Measurements from ENCODE around the gene TCTN1.

The TCTN1 gene

DNA sequence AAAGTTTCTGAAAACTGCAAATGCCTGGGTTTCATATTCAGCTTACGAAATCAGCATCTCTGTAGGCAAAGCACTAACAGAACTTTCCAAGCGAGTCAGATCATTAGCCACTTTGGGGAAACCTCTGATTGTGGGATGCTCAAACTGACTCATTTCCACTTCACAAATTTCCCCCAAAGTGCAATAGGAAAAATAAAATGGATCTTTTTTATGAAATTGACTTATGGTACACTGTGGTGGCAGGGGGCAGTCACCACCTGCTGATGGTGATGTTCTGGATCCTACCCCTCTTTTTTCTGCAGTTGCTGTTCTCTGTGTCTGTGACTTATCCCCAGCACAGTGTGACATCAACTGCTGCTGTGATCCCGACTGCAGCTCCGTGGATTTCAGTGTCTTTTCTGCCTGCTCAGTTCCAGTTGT lies 5.6 kb downstream of the TCTN1 start:
- H3K27ac ChIP-seq (ENCODE audit: low read length), result no peak overlapping the region
- no peaks in the 10 kb centered on the region for H3K9me3 ChIP-seq (ENCODE audit: control insufficient read depth, low read depth, low read length)
- no peak overlapping the region for H3K4me3 ChIP-seq (ENCODE audit: low read length)
- no peaks in the 10 kb centered on the region for H3K36me3 ChIP-seq (ENCODE audit: control insufficient read depth, low read depth, low read length)
- no peak overlapping the region for H3K9ac ChIP-seq (ENCODE audit: low read length)
- H3K4me1 ChIP-seq (ENCODE audit: control insufficient read depth, low read depth, low read length), result peaks cover under 1% of the 10 kb centered on the region
- no peaks in the 10 kb centered on the region for H3K27me3 ChIP-seq (ENCODE audit: control insufficient read depth, insufficient read depth, low read length)

DNA sequence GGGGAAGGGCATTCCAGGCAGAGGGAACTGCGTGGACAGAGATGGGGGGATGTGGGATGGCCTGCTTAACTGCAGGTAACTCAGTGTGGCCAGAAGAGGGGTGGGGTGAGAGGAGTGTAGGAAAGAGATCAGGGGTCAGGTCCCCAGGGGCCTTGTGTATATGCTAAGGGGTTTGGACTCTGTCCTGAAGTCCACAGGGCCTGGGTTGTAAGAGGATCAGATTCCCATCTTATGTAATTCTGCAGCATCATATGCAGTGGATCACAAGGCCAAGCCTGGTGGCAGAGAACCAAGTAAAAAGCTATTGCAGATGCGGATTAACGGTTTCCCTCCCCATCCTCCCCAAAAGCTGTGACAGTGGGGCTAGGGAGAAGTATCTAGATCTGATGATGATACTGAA lies 8.7 kb downstream of the TCTN1 start:
- H3K36me3 ChIP-seq (ENCODE audit: control insufficient read depth, low read depth, low read length), result no peaks in the 10 kb centered on the region
- H3K9me3 ChIP-seq (ENCODE audit: control insufficient read depth, low read depth, low read length), result no peaks in the 10 kb centered on the region
- no peaks in the 10 kb centered on the region for H3K4me1 ChIP-seq (ENCODE audit: control insufficient read depth, low read depth, low read length)
- H3K9ac ChIP-seq (ENCODE audit: low read length), result no peak overlapping the region
- no peak overlapping the region for H3K27ac ChIP-seq (ENCODE audit: low read length)
- no peak overlapping the region for H3K4me3 ChIP-seq (ENCODE audit: low read length)
- H3K27me3 ChIP-seq (ENCODE audit: control insufficient read depth, insufficient read depth, low read length), result no peaks in the 10 kb centered on the region

DNA sequence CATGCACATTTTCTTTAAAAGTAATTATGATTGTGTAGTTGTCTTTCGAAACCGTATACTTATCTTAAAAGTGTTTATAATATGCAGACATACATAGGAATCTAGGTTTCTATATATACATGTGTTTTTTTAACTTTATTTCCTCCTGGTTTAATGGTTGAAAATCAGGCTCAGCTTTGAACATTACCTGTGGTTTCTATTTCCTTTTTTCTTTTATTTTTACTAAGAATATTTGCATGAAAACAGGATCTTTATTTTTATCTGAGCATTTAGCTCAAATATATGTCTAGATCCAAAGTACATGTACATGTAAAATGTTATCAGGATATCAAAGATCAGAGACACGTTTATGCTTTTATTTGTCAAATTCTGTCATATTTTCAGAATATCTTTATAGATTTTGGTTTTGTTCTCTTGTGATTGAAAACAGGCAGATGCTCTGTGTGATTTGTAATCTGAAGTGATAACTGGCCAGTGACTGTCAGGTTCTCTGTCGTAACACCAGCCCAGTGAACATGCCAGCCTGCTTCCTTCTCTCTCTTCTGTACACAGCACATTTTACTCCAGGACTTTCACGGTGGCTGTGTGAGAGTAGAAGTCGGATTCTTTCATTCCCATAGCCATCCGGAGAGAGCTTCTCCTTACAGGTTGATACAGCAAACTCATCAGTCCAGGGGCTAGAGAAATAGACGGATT lies 13.7 kb downstream of the TCTN1 start:
- H3K9me3 ChIP-seq (ENCODE audit: control insufficient read depth, low read depth, low read length), result no peaks in the 10 kb centered on the region
- no peaks in the 10 kb centered on the region for H3K27me3 ChIP-seq (ENCODE audit: control insufficient read depth, insufficient read depth, low read length)
- H3K36me3 ChIP-seq (ENCODE audit: control insufficient read depth, low read depth, low read length), result peaks cover 4% of the 10 kb centered on the region
- no peak overlapping the region for H3K27ac ChIP-seq (ENCODE audit: low read length)
- no peak overlapping the region for H3K9ac ChIP-seq (ENCODE audit: low read length)
- no peaks in the 10 kb centered on the region for H3K4me1 ChIP-seq (ENCODE audit: control insufficient read depth, low read depth, low read length)
- no peak overlapping the region for H3K4me3 ChIP-seq (ENCODE audit: low read length)

DNA sequence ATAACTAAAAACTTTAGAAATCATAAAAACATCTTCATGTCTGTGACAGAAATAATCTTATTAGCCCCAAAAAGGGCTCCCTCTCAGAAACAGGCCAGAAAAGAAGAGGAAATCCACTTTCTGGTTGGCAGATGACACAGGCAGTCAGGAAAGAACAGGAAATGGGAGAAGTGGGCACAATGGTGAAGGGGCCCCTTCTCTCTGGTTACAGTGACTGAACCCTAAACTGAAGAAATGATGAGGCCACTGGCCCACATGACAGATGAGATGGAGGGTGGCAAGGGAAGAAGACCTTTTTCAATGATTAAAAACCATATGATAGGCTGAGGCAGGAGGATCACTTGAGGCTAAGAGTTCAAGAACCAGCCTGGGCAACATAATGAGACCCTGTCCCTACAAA lies 21.1 kb downstream of the TCTN1 start:
- H3K27me3 ChIP-seq (ENCODE audit: control insufficient read depth, insufficient read depth, low read length), result no peaks in the 10 kb centered on the region
- H3K36me3 ChIP-seq (ENCODE audit: control insufficient read depth, low read depth, low read length), result peaks cover 4% of the 10 kb centered on the region
- H3K4me3 ChIP-seq (ENCODE audit: low read length), result no peak overlapping the region
- no peak overlapping the region for H3K27ac ChIP-seq (ENCODE audit: low read length)
- H3K9me3 ChIP-seq (ENCODE audit: control insufficient read depth, low read depth, low read length), result no peaks in the 10 kb centered on the region
- H3K9ac ChIP-seq (ENCODE audit: low read length), result no peak overlapping the region
- no peaks in the 10 kb centered on the region for H3K4me1 ChIP-seq (ENCODE audit: control insufficient read depth, low read depth, low read length)

DNA sequence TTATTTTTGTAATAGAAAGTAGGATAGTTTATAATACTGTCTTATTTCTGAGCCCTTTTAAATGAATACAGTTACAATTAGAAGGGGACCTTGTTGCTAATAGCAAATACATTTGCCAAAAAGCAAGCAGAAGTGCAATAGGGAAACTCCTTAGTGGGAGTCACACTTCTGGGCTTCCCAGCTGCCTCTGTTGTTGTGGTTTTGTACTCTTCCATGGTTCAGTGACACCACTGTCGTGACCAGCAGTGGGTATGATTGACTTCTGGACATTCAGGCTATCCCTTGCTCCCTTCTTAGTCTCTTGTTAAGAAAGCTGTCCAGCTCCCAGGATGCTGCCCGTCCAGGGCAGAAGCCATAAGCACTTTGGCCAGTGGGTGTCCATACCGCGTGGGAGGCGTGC lies 22.6 kb downstream of the TCTN1 start:
- Histone ChIP-seq H3K36me3 (ENCODE audit: control insufficient read depth, low read depth, low read length) (peaks cover 4% of the 10 kb centered on the region), H3K9me3 (ENCODE audit: control insufficient read depth, low read depth, low read length) (no peaks in the 10 kb centered on the region), H3K9ac (ENCODE audit: low read length) (no peak overlapping the region), H3K27ac (ENCODE audit: low read length) (no peak overlapping the region), H3K27me3 (ENCODE audit: control insufficient read depth, insufficient read depth, low read length) (no peaks in the 10 kb centered on the region), H3K4me3 (ENCODE audit: low read length) (no peak overlapping the region), H3K4me1 (ENCODE audit: control insufficient read depth, low read depth, low read length) (peaks cover 3% of the 10 kb centered on the region)

DNA sequence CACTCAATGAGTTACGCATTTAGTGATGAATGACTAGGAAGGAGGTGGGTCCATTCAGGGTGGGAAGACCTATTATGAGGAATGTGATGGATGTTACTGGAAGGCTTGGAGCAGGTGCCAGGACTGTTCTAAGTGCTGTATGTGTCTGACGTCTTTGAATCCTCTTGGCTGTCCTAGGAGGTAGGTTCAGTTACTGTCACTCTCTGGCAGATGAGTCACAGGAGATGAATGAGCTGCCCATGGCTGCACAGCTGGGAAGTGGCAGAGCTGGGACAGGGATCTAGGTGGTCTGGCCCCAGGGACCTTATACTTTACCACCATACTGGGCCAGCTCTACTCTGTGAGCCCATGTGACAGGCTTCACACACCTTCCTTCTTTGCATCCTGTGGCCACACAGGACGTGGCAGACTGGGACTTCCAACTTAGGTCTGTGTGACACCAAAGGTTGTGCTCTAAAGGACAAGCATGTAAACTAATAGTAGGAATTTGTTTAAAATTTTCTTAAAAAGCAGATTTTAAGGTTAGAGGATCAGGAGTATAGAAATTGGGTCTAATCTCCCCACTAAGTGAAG lies 24.0 kb downstream of the TCTN1 start:
- H3K4me1 ChIP-seq (ENCODE audit: control insufficient read depth, low read depth, low read length), result peaks cover 4% of the 10 kb centered on the region
- no peak overlapping the region for H3K9ac ChIP-seq (ENCODE audit: low read length)
- no peaks in the 10 kb centered on the region for H3K36me3 ChIP-seq (ENCODE audit: control insufficient read depth, low read depth, low read length)
- no peaks in the 10 kb centered on the region for H3K27me3 ChIP-seq (ENCODE audit: control insufficient read depth, insufficient read depth, low read length)
- H3K9me3 ChIP-seq (ENCODE audit: control insufficient read depth, low read depth, low read length), result no peaks in the 10 kb centered on the region
- no peak overlapping the region for H3K4me3 ChIP-seq (ENCODE audit: low read length)
- no peak overlapping the region for H3K27ac ChIP-seq (ENCODE audit: low read length)

DNA sequence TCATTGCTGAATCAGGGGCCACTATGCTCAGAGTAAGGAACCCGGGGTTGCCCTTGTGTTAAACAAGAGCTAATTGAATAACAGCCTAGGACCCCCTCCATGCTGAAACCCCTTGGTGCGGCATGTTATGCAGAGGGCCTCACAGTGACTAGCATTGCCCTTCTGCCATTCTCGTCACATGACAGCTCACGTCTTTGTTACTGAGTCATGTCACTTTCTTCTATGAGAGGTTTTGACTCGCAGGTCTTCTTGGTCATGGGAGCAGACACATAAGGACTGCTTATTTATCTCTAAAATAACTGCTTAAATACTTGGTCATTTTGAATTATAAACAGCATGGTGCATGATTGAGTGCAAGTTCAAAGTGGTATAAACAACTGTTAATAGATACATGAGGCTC lies 24.9 kb downstream of the TCTN1 start:
- H3K9ac ChIP-seq (ENCODE audit: low read length), result no peak overlapping the region
- no peak overlapping the region for H3K27ac ChIP-seq (ENCODE audit: low read length)
- no peaks in the 10 kb centered on the region for H3K9me3 ChIP-seq (ENCODE audit: control insufficient read depth, low read depth, low read length)
- H3K27me3 ChIP-seq (ENCODE audit: control insufficient read depth, insufficient read depth, low read length), result no peaks in the 10 kb centered on the region
- H3K4me3 ChIP-seq (ENCODE audit: low read length), result no peak overlapping the region
- H3K36me3 ChIP-seq (ENCODE audit: control insufficient read depth, low read depth, low read length), result no peaks in the 10 kb centered on the region
- H3K4me1 ChIP-seq (ENCODE audit: control insufficient read depth, low read depth, low read length), result peaks cover 4% of the 10 kb centered on the region

DNA sequence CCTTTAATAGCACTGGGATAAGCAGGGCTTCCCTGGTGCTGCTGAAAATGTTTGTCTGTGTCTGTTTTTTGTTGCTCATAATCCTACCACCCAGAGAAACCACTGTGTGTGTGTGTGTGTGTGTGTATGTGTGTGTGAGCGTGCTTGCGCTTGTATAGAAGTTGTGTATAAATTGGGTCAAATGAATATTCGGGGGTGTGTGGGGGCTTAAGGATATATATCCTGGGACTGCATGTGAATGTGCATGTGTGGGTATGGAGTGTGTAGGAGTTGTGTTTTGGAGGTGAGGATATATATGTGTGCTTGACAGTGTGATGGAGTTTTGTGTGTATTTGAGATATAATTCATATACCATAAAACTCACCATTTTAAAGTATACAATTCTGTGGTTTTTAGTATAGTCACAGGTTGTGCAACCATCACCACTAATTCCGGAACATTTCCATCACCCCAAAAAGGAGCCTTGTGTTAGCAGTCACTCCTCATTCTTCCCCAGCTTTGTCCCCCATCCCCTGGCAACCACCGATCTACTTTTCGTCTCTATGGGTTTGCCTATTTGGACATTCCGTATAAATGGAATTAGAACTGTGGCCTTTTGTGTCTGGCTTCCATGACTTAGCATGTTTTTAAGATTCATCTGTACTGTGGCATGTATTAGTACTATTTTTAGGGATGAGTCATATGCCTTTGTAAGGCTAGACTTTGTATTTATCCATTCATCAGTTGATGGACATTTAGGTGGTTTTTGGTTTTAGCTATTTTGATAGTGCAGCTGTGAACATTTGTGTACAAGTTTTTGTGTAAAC lies 25.6 kb downstream of the TCTN1 start:
- no peak overlapping the region for H3K27ac ChIP-seq (ENCODE audit: low read length)

DNA sequence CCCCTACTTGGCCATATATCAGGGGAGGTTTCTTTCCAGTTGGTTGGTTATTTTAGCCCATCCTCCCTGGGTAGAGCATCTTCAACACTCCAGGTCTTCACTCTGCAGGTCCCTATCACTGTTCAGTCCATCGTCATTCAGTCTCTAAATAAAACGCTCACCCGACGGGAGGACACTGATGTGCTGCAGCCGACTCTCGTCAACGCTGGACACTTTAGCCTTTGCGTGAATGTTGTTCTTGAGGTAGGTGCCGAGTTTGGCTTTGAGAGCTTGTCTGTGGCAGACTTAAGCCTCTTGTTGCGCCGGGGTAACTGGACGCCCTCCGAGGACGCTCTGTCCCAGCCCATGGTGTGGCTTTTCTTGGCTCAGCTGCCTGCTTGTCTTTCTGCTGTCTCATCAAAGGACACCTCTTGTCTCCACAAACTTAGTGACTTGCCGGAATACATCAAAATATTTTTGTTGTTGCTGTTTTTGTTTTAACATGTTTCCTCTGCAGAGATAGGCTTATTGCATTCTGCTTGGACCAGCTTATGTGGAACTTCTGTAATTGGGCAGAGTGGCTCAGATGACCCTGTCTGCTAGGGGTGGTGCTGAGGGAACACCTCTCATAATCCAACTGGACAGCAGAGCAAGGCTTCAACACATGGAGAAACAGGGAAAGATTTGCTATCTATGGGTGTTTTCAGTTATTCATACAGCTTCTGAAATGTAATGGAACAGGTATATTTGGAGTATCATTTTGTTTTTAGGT lies 26.5 kb downstream of the TCTN1 start:
- H3K4me3 ChIP-seq (ENCODE audit: low read length), result no peak overlapping the region
- peaks cover 4% of the 10 kb centered on the region for H3K4me1 ChIP-seq (ENCODE audit: control insufficient read depth, low read depth, low read length)
- no peaks in the 10 kb centered on the region for H3K36me3 ChIP-seq (ENCODE audit: control insufficient read depth, low read depth, low read length)
- no peak overlapping the region for H3K9ac ChIP-seq (ENCODE audit: low read length)
- H3K27me3 ChIP-seq (ENCODE audit: control insufficient read depth, insufficient read depth, low read length), result no peaks in the 10 kb centered on the region
- H3K27ac ChIP-seq (ENCODE audit: low read length), result no peak overlapping the region
- H3K9me3 ChIP-seq (ENCODE audit: control insufficient read depth, low read depth, low read length), result no peaks in the 10 kb centered on the region

More for the DNA sequence above, 25.6 kb downstream of the TCTN1 start:
- Histone ChIP-seq H3K9me3 (ENCODE audit: control insufficient read depth, low read depth, low read length) (no peaks in the 10 kb centered on the region), H3K27me3 (ENCODE audit: control insufficient read depth, insufficient read depth, low read length) (no peaks in the 10 kb centered on the region), H3K9ac (ENCODE audit: low read length) (no peak overlapping the region), H3K4me3 (ENCODE audit: low read length) (no peak overlapping the region), H3K4me1 (ENCODE audit: control insufficient read depth, low read depth, low read length) (peaks cover 4% of the 10 kb centered on the region), H3K36me3 (ENCODE audit: control insufficient read depth, low read depth, low read length) (no peaks in the 10 kb centered on the region)

DNA sequence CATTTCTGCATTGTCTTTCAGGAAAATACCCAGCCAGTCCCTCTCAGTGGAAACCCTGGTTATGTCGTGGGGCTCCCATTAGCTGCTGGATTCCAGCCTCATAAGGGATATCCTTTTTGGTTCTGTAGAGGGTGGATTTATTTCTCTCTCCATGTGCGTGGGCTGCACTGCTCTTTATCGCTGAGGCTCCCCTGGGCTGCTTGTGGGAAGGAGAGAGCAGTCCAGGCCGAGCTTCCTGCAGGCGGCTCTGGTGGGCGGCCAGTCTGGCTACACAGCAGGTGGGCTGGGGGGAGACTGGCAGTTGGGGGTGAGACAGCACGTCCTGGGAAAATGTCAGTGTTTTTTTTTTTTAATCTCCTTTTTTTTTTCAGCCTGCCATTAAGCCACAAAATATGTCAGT lies 27.6 kb downstream of the TCTN1 start:
- no peak overlapping the region for H3K9ac ChIP-seq (ENCODE audit: low read length)
- no peak overlapping the region for H3K4me3 ChIP-seq (ENCODE audit: low read length)
- no peaks in the 10 kb centered on the region for H3K36me3 ChIP-seq (ENCODE audit: control insufficient read depth, low read depth, low read length)
- no peak overlapping the region for H3K27ac ChIP-seq (ENCODE audit: low read length)
- no peaks in the 10 kb centered on the region for H3K9me3 ChIP-seq (ENCODE audit: control insufficient read depth, low read depth, low read length)
- H3K27me3 ChIP-seq (ENCODE audit: control insufficient read depth, insufficient read depth, low read length), result no peaks in the 10 kb centered on the region
- peaks cover 4% of the 10 kb centered on the region for H3K4me1 ChIP-seq (ENCODE audit: control insufficient read depth, low read depth, low read length)

DNA sequence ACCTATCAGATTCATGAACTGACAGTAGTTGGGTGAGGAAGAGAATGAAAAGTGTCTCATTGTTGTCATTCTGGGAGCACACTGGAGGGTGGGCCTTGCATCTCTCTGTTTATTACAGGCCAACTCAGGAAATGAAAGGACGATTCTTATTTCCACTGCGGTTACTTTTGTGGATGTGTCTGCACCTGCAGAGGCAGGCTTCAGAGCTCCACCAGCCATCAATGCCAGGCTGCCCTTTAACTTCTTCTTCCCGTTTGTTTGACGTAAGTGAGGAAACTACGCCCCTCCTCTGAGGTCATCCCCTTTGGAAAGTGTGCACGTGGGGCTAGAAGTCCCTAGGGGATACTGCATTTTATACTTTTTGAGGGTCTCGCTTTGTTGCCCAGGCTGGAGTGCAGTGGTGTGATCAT lies 33.7 kb downstream of the TCTN1 start:
- Histone ChIP-seq H3K36me3 (ENCODE audit: control insufficient read depth, low read depth, low read length) (no peaks in the 10 kb centered on the region), H3K9ac (ENCODE audit: low read length) (no peak overlapping the region), H3K27me3 (ENCODE audit: control insufficient read depth, insufficient read depth, low read length) (no peaks in the 10 kb centered on the region), H3K4me1 (ENCODE audit: control insufficient read depth, low read depth, low read length) (no peaks in the 10 kb centered on the region), H3K9me3 (ENCODE audit: control insufficient read depth, low read depth, low read length) (no peaks in the 10 kb centered on the region), H3K4me3 (ENCODE audit: low read length) (no peak overlapping the region), H3K27ac (ENCODE audit: low read length) (no peak overlapping the region)
